HEK293 (cell line): ENCODE data around the gene AURKAIP1.
"Not testable (repeated sequence)": the region's sequence is repeated elsewhere in the genome, so short reads cannot be mapped to it uniquely, and the experiment has no call there.

Experiments
- CTCF ChIA-PET: fragments of 350-600 bp; formaldehyde crosslinking; extraction: SDS; loops from one replicate; lab custom pipeline; 2021; ENCODE audit warnings: antibody characterized with exemption; lab: Yijun Ruan, JAX
- POLR2A ChIA-PET: fragments of 300-600 bp; formaldehyde crosslinking; extraction: SDS; loops from one replicate; lab custom pipeline; 2020; ENCODE audit warnings: antibody characterized with exemption, inconsistent platforms; lab: Yijun Ruan, JAX
- H3K27ac ChIP-seq: fragments of 200-500 bp; sonication (Bioruptor generic); 2 replicates; pipeline ENCODE4 v1.5.1; 2014; ENCODE audit warnings: low read depth, low read length, control low read depth, inconsistent platforms; ENCODE audit errors: extremely low read depth
- H3K36me3 ChIP-seq, 2 experiments: fragments of 200-500 bp in 1 of 2; sonication (Bioruptor generic) in 1 of 2; 1 replicate in 1 of 2; 2 replicates in 1 of 2; pipeline ENCODE4 v1.5.1; 2014 to 2017; ENCODE audit warnings: inconsistent platforms in 2 of 2, low read length in 2 of 2; ENCODE audit not compliant: control insufficient read depth in 2 of 2, insufficient read depth in 1 of 2
- H3K4me1 ChIP-seq: fragments of 200-500 bp; sonication (Bioruptor generic); 2 replicates; pipeline ENCODE4 v1.5.1; 2014; ENCODE audit warnings: mild to moderate bottlenecking, low read length, inconsistent platforms; ENCODE audit not compliant: control insufficient read depth, insufficient read depth
- H3K4me3 ChIP-seq: 2 replicates; pipeline ENCODE4 v1.5.1; 2011; ENCODE audit warnings: low read depth, mild to moderate bottlenecking, control low read depth, low read length, moderate library complexity
- H3K9me3 ChIP-seq: fragments of 200-500 bp; sonication (Bioruptor generic); 2 replicates; pipeline ENCODE4 v1.5.1; 2014; ENCODE audit warnings: low read depth, low read length, inconsistent platforms; ENCODE audit not compliant: control insufficient read depth, insufficient read depth
- EGR2 ChIP-seq: fragments of 450-650 bp; formaldehyde crosslinking; IDR thresholded peaks from 2 replicates; pipeline ENCODE4 v1.5.1; 2016; ENCODE audit warnings: low read depth, missing biosample characterization, missing genetic modification characterization
- SCRT1 ChIP-seq: fragments of 450-650 bp; formaldehyde crosslinking; IDR thresholded peaks from 2 replicates; pipeline ENCODE4 v1.5.1; 2016; ENCODE audit warnings: missing biosample characterization, missing genetic modification characterization, borderline replicate concordance
- SP2 ChIP-seq: fragments of 450-650 bp; formaldehyde crosslinking; IDR thresholded peaks from 2 replicates; pipeline ENCODE4 v1.5.1; 2016; ENCODE audit warnings: missing biosample characterization, missing genetic modification characterization
- ZNF223 ChIP-seq: fragments of 450-650 bp; formaldehyde crosslinking; IDR thresholded peaks from 2 replicates; pipeline ENCODE4 v1.5.1; 2016; ENCODE audit warnings: missing biosample characterization, missing genetic modification characterization
- ZNF266 ChIP-seq: fragments of 450-650 bp; formaldehyde crosslinking; IDR thresholded peaks from 2 replicates; pipeline ENCODE4 v1.5.1; 2016; ENCODE audit warnings: missing biosample characterization, missing genetic modification characterization, low read depth
- ZNF600 ChIP-seq: fragments of 450-650 bp; formaldehyde crosslinking; IDR thresholded peaks from 2 replicates; pipeline ENCODE4 v1.5.1; 2016; ENCODE audit warnings: missing biosample characterization, missing genetic modification characterization
- ZNF677 ChIP-seq: fragments of 450-650 bp; IDR thresholded peaks from 2 replicates; pipeline ENCODE4 v1.5.0; 2018; ENCODE audit warnings: missing biosample characterization, mild to moderate bottlenecking, missing genetic modification characterization, moderate library complexity
- ZNF830 ChIP-seq: fragments of 450-650 bp; IDR thresholded peaks from 2 replicates; pipeline ENCODE4 v1.5.0; 2018; ENCODE audit warnings: missing biosample characterization, missing genetic modification characterization, low read depth, mild to moderate bottlenecking, moderate library complexity
- ZXDB ChIP-seq: fragments of 450-650 bp; formaldehyde crosslinking; IDR thresholded peaks from 2 replicates; pipeline ENCODE4 v1.5.1; 2016; ENCODE audit warnings: missing biosample characterization, missing genetic modification characterization
- TF ChIP-seq, protein P1 (sequence below): fragments of 450-650 bp; formaldehyde crosslinking; IDR thresholded peaks from 2 replicates; pipeline ENCODE4 v1.5.1; 2016; ENCODE audit warnings: missing biosample characterization, missing genetic modification characterization
- TF ChIP-seq, protein P2 (sequence below): fragments of 450-650 bp; formaldehyde crosslinking; IDR thresholded peaks from 2 replicates; pipeline ENCODE4 v1.5.1; 2016; ENCODE audit warnings: missing biosample characterization, missing genetic modification characterization
- TF ChIP-seq, protein P3 (sequence below): fragments of 450-650 bp; formaldehyde crosslinking; IDR thresholded peaks from 2 replicates; pipeline ENCODE4 v1.5.1; 2016; ENCODE audit warnings: missing biosample characterization, missing genetic modification characterization, borderline replicate concordance
- TF ChIP-seq, protein P4 (sequence below): fragments of 450-650 bp; formaldehyde crosslinking; IDR thresholded peaks from 2 replicates; pipeline ENCODE4 v1.5.1; 2017; ENCODE audit warnings: missing biosample characterization, missing genetic modification characterization
- TF ChIP-seq, protein P5 (sequence below): fragments of 450-650 bp; formaldehyde crosslinking; IDR thresholded peaks from 2 replicates; pipeline ENCODE4 v1.5.1; 2016; ENCODE audit warnings: missing biosample characterization, missing genetic modification characterization
- TF ChIP-seq, protein P6 (sequence below): fragments of 450-650 bp; formaldehyde crosslinking; IDR thresholded peaks from 2 replicates; pipeline ENCODE4 v1.5.1; 2016; ENCODE audit warnings: missing biosample characterization, missing genetic modification characterization

The AURKAIP1 gene

DNA sequence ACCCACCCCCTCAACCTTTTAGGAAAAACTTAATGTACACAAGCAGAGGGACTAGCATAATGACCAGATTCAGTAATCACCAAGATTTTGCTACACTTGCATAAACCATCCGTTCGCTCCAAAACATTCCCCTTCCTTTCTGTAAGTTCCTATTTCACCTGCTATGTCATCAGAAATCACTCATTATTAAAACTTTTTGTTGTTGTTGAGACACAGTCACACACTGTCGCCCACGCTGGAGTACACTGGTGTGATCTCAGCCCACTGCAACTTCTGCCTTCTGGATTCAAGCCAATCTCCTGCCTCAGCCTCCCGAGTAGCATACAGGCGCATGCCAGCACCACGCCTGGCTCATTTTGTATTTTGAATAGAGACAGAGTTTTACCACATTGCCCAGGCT lies 28.6 kb upstream of the AURKAIP1 start (continued):
- TF ChIP-seq, protein P1, sequence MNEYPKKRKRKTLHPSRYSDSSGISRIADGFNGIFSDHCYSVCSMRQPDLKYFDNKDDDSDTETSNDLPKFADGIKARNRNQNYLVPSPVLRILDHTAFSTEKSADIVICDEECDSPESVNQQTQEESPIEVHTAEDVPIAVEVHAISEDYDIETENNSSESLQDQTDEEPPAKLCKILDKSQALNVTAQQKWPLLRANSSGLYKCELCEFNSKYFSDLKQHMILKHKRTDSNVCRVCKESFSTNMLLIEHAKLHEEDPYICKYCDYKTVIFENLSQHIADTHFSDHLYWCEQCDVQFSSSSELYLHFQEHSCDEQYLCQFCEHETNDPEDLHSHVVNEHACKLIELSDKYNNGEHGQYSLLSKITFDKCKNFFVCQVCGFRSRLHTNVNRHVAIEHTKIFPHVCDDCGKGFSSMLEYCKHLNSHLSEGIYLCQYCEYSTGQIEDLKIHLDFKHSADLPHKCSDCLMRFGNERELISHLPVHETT (tag by site-specific recombination), result no peak
- TF ChIP-seq SP2, result no peak
- TF ChIP-seq ZNF677, result no peak
- TF ChIP-seq, protein P2, sequence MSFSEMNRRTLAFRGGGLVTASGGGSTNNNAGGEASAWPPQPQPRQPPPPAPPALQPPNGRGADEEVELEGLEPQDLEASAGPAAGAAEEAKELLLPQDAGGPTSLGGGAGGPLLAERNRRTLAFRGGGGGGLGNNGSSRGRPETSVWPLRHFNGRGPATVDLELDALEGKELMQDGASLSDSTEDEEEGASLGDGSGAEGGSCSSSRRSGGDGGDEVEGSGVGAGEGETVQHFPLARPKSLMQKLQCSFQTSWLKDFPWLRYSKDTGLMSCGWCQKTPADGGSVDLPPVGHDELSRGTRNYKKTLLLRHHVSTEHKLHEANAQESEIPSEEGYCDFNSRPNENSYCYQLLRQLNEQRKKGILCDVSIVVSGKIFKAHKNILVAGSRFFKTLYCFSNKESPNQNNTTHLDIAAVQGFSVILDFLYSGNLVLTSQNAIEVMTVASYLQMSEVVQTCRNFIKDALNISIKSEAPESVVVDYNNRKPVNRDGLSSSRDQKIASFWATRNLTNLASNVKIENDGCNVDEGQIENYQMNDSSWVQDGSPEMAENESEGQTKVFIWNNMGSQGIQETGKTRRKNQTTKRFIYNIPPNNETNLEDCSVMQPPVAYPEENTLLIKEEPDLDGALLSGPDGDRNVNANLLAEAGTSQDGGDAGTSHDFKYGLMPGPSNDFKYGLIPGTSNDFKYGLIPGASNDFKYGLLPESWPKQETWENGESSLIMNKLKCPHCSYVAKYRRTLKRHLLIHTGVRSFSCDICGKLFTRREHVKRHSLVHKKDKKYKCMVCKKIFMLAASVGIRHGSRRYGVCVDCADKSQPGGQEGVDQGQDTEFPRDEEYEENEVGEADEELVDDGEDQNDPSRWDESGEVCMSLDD (tag by site-specific recombination), result no peak
- no peak for TF ChIP-seq ZNF266
- TF ChIP-seq ZXDB (tag by site-specific recombination), result no peak
- TF ChIP-seq EGR2, result peak; percentile 64; the same call in 1 of the 2 replicates
- no peak for TF ChIP-seq ZNF830 (tag by site-specific recombination)
- TF ChIP-seq, protein P3, sequence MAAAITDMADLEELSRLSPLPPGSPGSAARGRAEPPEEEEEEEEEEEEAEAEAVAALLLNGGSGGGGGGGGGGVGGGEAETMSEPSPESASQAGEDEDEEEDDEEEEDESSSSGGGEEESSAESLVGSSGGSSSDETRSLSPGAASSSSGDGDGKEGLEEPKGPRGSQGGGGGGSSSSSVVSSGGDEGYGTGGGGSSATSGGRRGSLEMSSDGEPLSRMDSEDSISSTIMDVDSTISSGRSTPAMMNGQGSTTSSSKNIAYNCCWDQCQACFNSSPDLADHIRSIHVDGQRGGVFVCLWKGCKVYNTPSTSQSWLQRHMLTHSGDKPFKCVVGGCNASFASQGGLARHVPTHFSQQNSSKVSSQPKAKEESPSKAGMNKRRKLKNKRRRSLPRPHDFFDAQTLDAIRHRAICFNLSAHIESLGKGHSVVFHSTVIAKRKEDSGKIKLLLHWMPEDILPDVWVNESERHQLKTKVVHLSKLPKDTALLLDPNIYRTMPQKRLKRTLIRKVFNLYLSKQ (tag by site-specific recombination), result no peak
- TF ChIP-seq, protein P4, sequence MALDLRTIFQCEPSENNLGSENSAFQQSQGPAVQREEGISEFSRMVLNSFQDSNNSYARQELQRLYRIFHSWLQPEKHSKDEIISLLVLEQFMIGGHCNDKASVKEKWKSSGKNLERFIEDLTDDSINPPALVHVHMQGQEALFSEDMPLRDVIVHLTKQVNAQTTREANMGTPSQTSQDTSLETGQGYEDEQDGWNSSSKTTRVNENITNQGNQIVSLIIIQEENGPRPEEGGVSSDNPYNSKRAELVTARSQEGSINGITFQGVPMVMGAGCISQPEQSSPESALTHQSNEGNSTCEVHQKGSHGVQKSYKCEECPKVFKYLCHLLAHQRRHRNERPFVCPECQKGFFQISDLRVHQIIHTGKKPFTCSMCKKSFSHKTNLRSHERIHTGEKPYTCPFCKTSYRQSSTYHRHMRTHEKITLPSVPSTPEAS (tag by site-specific recombination), result no peak
- TF ChIP-seq ZNF600 (tag by site-specific recombination), result peak; percentile 68
- TF ChIP-seq ZNF223 (tag by site-specific recombination), result no peak

DNA sequence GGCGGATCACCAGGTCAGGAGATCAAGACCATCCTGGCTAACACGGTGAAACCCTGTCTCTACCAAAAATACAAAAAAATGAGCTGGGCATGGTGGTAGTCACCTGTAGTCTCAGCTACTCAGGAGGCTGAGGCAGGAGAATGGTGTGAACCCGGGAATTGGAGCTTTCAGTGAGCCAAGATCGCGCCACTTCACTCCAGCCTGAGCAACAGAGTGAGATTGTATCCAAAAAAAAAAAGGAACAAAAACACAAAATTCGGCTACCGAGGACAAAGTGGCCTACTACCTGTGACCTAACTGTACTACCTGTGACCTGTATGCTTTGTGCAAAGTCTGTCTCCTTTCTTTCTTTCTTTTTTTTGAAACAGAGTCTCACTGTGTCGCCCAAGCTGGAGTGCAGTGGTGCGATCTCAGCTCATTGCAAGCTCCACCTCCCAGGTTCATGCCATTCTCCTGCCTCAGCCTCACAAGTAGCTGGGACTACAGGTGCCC lies 27.9 kb upstream of the AURKAIP1 start:
- H3K9me3 ChIP-seq, H3K4me3 ChIP-seq, H3K4me1 ChIP-seq, H3K27ac ChIP-seq: not testable (repeated sequence)
- H3K36me3 ChIP-seq, result peaks cover 19 to 71% of the 10 kb centered on the region in 2 experiments; a peak in 2 of 3 replicates
- CTCF ChIA-PET, result interaction anchor here (0.6 to 1.9 kb wide), 6 partner anchors 11 to 94 kb away, joined by 3 to 9 read pairs (median 3); no protein-coding TSS in a partner anchor
- TF ChIP-seq SCRT1 (tag by site-specific recombination), result peak; percentile 34; the same call in 1 of the 2 replicates
- TF ChIP-seq, protein P5, sequence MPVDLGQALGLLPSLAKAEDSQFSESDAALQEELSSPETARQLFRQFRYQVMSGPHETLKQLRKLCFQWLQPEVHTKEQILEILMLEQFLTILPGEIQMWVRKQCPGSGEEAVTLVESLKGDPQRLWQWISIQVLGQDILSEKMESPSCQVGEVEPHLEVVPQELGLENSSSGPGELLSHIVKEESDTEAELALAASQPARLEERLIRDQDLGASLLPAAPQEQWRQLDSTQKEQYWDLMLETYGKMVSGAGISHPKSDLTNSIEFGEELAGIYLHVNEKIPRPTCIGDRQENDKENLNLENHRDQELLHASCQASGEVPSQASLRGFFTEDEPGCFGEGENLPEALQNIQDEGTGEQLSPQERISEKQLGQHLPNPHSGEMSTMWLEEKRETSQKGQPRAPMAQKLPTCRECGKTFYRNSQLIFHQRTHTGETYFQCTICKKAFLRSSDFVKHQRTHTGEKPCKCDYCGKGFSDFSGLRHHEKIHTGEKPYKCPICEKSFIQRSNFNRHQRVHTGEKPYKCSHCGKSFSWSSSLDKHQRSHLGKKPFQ (tag by site-specific recombination), result peak; percentile 95
- TF ChIP-seq, protein P6, sequence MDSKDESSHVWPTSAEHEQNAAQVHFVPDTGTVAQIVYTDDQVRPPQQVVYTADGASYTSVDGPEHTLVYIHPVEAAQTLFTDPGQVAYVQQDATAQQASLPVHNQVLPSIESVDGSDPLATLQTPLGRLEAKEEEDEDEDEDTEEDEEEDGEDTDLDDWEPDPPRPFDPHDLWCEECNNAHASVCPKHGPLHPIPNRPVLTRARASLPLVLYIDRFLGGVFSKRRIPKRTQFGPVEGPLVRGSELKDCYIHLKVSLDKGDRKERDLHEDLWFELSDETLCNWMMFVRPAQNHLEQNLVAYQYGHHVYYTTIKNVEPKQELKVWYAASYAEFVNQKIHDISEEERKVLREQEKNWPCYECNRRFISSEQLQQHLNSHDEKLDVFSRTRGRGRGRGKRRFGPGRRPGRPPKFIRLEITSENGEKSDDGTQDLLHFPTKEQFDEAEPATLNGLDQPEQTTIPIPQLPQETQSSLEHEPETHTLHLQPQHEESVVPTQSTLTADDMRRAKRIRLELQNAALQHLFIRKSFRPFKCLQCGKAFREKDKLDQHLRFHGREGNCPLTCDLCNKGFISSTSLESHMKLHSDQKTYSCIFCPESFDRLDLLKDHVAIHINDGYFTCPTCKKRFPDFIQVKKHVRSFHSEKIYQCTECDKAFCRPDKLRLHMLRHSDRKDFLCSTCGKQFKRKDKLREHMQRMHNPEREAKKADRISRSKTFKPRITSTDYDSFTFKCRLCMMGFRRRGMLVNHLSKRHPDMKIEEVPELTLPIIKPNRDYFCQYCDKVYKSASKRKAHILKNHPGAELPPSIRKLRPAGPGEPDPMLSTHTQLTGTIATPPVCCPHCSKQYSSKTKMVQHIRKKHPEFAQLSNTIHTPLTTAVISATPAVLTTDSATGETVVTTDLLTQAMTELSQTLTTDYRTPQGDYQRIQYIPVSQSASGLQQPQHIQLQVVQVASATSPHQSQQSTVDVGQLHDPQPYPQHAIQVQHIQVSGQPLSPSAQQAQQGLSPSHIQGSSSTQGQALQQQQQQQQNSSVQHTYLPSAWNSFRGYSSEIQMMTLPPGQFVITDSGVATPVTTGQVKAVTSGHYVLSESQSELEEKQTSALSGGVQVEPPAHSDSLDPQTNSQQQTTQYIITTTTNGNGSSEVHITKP, result peak; percentile 89
- POLR2A ChIA-PET, result interaction anchor here (0.7 to 1.5 kb wide), 3 partner anchors 23 to 133 kb away, joined by 3 to 4 read pairs (median 3); a partner anchor contains a TSS
